GM21723 (cell line): ENCODE measurements around the gene GTF2A1.

Source experiments
- ATAC-seq: cut with Tn5 transposase; IDR thresholded peaks from one replicate; pipeline ENCODE4 v1.9.1; 2021; ENCODE audit warnings: mild to moderate bottlenecking, moderate library complexity; ENCODE audit not compliant: unreplicated experiment

The GTF2A1 gene

DNA sequence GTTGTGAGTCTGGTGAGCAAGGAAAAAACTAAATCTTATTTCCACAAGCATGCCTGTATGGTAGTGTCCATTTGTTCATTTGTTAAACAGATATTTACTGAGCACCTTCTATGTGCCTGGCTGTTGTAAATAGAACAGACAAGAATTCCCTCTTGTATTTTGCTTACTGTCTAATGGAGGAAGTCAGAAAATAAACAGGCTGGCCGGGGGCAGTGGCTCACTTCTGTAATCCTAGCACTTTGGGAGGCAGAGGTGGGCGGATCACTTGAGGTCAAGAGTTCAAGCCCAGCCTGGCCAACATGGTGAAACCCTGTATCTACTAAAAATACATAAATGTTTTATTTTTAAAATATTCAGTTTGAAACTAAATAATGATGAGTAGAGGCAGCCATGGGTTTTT lies 79.3 kb downstream of the GTF2A1 start:
- ATAC-seq, result no peak

DNA sequence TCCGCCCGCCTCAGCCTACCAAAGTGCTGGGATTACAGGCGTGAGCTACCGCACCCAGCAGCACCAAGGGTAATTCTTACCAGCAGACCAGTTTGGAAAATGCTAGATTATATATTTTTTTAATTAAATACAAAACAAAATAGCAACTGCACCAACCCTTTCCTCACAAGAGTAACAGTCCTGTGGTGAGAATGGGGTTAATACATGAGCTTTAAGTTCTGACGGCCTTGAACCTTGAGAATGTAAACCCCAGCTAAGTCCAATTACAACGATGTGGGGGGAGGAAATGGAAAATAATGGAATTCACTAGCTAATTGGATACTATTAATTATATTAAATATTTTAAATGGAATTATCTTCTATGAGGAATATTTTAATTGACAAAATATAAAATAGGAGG lies 82.3 kb downstream of the GTF2A1 start:
- ATAC-seq, result no peak

DNA sequence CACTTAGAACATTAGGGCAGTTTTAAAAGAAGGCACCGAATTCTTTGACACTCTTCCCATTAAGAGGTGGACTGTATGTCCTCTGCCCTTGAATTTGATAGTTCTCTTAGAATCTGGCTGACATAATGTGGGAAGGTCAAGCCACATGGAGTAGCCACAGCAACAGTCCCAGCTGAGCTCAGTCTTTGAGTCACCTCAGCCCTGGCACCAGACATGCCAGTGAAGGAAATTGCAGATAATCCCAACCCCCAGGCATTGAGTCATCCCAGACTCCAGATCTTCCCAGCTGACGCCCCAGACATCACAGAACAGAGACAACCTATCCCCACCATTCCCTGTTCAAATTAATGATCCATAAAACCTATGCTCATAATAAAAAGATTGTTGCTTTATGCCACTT lies 83.4 kb downstream of the GTF2A1 start:
- ATAC-seq, result no peak

DNA sequence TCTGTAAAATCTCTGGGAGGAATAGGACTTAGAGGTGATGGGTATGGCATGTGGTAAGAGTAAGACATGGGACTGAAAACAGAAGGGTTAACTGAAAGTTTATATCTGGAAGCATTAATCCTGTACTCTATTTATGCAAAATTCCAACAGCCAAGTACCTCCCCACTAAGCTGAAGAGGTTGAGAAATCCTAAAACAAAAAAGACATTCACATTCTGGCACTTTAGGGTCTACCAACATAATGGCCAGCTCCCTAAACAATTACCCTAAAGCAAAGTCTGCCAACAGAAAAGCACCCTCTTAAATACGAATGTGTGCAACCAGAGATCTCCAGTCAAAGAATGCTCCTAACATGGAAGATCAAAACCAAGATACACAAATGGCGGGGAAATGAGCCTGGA lies 87.4 kb downstream of the GTF2A1 start:
- no peak for ATAC-seq

DNA sequence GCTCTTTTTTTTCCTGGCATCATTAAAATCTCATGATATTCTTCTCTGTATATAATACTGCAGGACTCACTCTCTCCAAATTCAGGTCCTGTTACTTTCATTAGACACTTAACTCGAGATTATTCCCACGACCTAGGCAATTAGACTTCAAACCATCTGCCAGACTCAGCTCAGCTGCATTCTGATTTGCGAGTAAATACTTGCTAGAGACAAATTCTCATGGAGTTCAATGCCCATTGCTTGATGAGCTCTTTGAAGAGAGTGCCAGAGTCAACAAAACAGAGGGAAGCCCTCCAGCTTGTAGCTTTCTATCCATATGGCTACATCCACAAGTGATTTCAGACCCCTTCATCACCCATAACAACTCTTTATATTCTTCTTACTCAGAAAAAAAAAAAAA lies 88.3 kb downstream of the GTF2A1 start:
- ATAC-seq, result no peak

DNA sequence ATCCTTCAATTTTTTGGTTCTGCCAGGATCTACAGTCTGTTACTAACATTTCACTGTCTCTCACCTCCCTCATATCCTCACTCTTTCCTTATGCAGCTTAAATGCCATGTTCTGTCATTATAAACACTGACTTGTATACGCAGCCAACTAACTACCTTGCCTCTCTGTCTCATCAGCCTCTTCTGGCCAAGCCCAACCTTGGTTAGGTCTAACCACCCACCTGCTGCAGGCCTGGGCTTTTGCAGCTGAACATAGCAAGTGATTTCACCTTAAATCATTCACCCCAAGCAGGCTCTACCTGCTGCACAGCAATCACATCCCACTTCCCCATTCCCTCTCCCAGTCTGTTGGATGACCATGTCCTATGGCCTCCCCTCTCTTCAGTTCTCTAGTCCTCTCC lies 91.5 kb downstream of the GTF2A1 start:
- no peak for ATAC-seq

DNA sequence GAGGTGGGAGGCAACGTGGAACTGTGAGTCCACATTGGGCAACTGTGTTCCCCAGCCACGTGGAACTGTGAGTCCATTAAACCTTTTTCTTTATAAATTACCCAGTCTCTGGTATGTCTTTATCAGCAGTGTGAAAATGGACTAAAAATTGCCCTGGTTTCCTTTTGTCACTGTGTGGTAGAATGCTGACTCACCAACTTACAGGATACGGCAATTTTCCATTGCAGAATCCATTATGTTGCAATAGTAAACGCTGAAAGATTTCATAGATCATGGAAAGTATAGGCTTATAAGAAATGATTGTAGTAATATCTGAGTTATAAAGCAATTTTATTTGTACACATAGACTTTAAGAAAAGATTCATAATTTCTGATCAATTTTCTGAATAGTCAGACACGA lies 93.0 kb downstream of the GTF2A1 start:
- no peak for ATAC-seq

DNA sequence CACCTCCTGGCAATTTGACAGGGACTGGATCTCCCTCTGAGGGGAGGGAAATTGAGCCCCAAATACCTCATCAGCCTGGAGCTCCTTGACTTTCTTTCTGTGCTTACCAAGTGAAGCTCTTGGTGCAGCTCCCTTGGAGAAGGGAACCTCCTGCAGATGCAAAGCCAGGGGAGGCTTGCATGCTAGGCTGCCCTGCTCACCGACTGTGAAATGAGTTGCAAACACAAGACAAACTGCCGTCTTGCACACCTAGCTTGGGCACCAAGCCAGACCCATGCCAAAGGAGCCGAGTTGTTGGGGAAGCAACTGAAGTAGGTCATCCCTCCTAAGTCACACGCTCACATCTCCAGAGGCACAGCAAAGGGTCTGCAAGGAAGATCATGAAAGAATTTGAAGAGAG lies 95.2 kb downstream of the GTF2A1 start:
- no peak for ATAC-seq
